Measurements from ENCODE around the gene FARSA. TPM values are rescaled to one million over a fixed set of nuclear protein-coding genes. Genes with fewer than 3 reads are reported as not detected.

Gene FARSA
- total RNA-seq, 6 experiments from 2014 or later: 87.8 to 101 (median 90.4) TPM

GRCh38 chr19:12946731-12947496, 13.4 kb upstream of the FARSA start:
- Mint-ChIP-seq H3K4me1 (ENCODE audit: low read depth) (peaks cover 43% of the 10 kb centered on the region), H3K27ac (peak overlapping the region; percentile 95), H3K4me3 (peak overlapping the region; percentile 94), H3K9me3 (no peaks in the 10 kb centered on the region), H3K27me3 (ENCODE audit: insufficient read depth) (peaks cover 7% of the 10 kb centered on the region), H3K36me3 (ENCODE audit: low read depth) (peaks cover 68% of the 10 kb centered on the region)
- no peak for DNase-seq
- no peak for TF ChIP-seq CTCF (IDR thresholded peaks at IDR 0.05)

- Mint-ChIP-seq H3K4me3 (peak overlapping the region; percentile 94), H3K27ac (peak overlapping the region; percentile 95), H3K9me3 (no peaks in the 10 kb centered on the region), H3K27me3 (ENCODE audit: insufficient read depth) (peaks cover 7% of the 10 kb centered on the region), H3K4me1 (ENCODE audit: low read depth) (peaks cover 36% of the 10 kb centered on the region), H3K36me3 (ENCODE audit: low read depth) (peaks cover 62% of the 10 kb centered on the region)
- DNase-seq: peak; percentile 75
- no peak for TF ChIP-seq CTCF (IDR thresholded peaks at IDR 0.05)
These were observed 12.7 kb upstream of the FARSA start for GRCh38 chr19:12946092-12946721.

GRCh38 chr19:12945479-12946091, 12.1 kb upstream of the FARSA start, which contains the start of gene RAD23A:
Gene RAD23A, plus strand, starts transcription at chr19:12945862. Its CDS starts 87 bp downstream, at chr19:12945949.
- H3K36me3 Mint-ChIP-seq (ENCODE audit: low read depth): peaks cover 59% of the 10 kb centered on the region
- H3K27ac Mint-ChIP-seq: peak within 1 kb of the TSS; percentile 95
- DNase-seq: peak; percentile 97
- H3K27me3 Mint-ChIP-seq (ENCODE audit: insufficient read depth): peaks cover 7% of the 10 kb centered on the region
- H3K4me1 Mint-ChIP-seq (ENCODE audit: low read depth): peaks cover 39% of the 10 kb centered on the region
- TF ChIP-seq CTCF (IDR thresholded peaks at IDR 0.05): no peak
- no peaks in the 10 kb centered on the region for H3K9me3 Mint-ChIP-seq
- peak within 1 kb of the TSS; percentile 94 for H3K4me3 Mint-ChIP-seq

- Mint-ChIP-seq H3K27me3 (ENCODE audit: insufficient read depth) (peaks cover 7% of the 10 kb centered on the region), H3K4me3 (peak overlapping the region; percentile 94), H3K4me1 (ENCODE audit: low read depth) (peaks cover 52% of the 10 kb centered on the region), H3K36me3 (ENCODE audit: low read depth) (peaks cover 61% of the 10 kb centered on the region), H3K27ac (peak overlapping the region; percentile 95), H3K9me3 (peaks cover 2% of the 10 kb centered on the region)
- no peak for DNase-seq
- no peak for TF ChIP-seq CTCF (IDR thresholded peaks at IDR 0.05)
These were observed 10.7 kb upstream of the FARSA start for GRCh38 chr19:12944104-12944674.

GRCh38 chr19:12943437-12944044, 10.0 kb upstream of the FARSA start:
- peaks cover 12% of the 10 kb centered on the region for H3K27me3 Mint-ChIP-seq (ENCODE audit: insufficient read depth)
- peaks cover 9% of the 10 kb centered on the region for H3K9me3 Mint-ChIP-seq
- H3K4me1 Mint-ChIP-seq (ENCODE audit: low read depth): peaks cover 52% of the 10 kb centered on the region
- peak overlapping the region; percentile 74 for H3K27ac Mint-ChIP-seq
- peak overlapping the region; percentile 54 for H3K4me3 Mint-ChIP-seq
- no peak for TF ChIP-seq CTCF (IDR thresholded peaks at IDR 0.05)
- H3K36me3 Mint-ChIP-seq (ENCODE audit: low read depth): peaks cover 67% of the 10 kb centered on the region
- DNase-seq: no peak

Data from HFFc6 (cell line).